Measurements from ENCODE around the gene CYP4F11. TPM values are rescaled to one million over a fixed set of nuclear protein-coding genes. Genes with fewer than 3 reads are reported as not detected.
"Not testable (repeated sequence)": the region's sequence is repeated elsewhere in the genome, so short reads cannot be mapped to it uniquely, and the experiment has no call there.

The CYP4F11 gene
- total RNA-seq, 2 donors from 2014 or later = 6.7 to 8.1 TPM

DNA sequence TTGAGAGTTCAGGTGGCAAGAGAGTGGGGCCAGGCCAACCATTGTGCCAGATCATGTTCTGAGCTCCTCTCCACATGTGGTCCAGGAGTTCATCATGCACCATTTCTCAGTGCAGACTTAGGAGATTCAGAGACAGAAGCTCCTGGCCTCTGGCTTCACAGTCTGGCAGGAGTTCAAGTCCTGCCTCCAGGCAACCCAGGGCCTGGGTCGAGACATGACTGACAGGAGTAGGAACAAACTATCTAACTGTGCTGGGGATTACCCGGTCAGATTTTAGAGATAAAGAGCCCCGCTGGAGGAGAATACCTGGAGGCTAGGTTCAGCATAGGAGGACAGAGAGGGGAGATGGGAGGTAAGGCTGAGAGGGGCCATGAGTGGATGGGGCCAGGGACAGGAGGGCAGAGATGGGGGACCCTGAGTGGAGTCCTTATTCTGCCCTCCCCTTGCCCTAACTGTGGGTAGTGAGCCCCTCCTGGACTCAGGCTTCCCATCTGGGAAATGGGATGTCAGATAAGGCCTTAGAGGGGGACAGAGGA is 906 bp upstream of the CYP4F11 start:
- no peaks in the 10 kb centered on the region for H3K36me3 ChIP-seq
- intact Hi-C loops (cut with DNase I) = no loop called here

DNA sequence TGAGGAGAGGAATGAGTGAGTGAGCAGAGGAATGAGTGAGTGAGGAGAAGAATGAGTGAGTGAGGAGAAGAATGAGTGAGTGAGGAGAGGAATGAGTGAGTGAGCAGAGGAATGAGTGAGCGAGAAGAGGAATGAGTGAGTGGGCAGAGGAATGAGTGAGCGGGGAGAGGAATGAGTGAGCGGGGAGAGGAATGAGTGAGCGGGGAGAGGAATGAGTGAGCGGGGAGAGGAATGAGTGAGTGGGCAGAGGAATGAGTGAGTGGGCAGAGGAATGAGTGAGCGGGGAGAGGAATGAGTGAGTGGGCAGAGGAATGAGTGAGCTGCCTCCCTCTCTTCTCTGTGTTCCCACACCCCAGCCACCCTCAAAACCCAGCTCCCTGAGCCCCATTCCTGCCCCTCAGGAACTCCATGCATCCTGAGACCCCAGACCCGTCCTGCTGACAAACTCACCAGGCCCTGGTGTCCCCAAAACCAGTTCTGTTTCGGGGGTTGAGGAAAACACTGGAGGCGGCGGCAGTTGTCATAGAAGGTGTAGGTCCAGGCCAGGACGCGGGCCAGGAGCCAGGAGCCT is 483 bp downstream of the CYP4F11 start:
- H3K27me3 ChIP-seq; intact Hi-C loops (cut with DNase I); DNase-seq; H3K27ac ChIP-seq; H3K36me3 ChIP-seq; H3K4me1 ChIP-seq; H3K4me3 ChIP-seq; H3K9me3 ChIP-seq; H3K9ac ChIP-seq (ENCODE audit: low read depth in 2 of 2, low read length in 2 of 2): not testable (repeated sequence)

More for the DNA sequence above, 906 bp upstream of the CYP4F11 start:
- no peak overlapping the region for H3K27ac ChIP-seq
- H3K4me1 ChIP-seq = no peaks in the 10 kb centered on the region
- no peaks in the 10 kb centered on the region for H3K27me3 ChIP-seq
- DNase-seq = no peak
- no peak overlapping the region for H3K4me3 ChIP-seq
- H3K9ac ChIP-seq (ENCODE audit: low read depth in 2 of 2, low read length in 2 of 2) = no peak overlapping the region
- TF ChIP-seq, protein P1, sequence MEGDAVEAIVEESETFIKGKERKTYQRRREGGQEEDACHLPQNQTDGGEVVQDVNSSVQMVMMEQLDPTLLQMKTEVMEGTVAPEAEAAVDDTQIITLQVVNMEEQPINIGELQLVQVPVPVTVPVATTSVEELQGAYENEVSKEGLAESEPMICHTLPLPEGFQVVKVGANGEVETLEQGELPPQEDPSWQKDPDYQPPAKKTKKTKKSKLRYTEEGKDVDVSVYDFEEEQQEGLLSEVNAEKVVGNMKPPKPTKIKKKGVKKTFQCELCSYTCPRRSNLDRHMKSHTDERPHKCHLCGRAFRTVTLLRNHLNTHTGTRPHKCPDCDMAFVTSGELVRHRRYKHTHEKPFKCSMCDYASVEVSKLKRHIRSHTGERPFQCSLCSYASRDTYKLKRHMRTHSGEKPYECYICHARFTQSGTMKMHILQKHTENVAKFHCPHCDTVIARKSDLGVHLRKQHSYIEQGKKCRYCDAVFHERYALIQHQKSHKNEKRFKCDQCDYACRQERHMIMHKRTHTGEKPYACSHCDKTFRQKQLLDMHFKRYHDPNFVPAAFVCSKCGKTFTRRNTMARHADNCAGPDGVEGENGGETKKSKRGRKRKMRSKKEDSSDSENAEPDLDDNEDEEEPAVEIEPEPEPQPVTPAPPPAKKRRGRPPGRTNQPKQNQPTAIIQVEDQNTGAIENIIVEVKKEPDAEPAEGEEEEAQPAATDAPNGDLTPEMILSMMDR (IDR thresholded peaks at IDR 0.05) = no peak
- no peaks in the 10 kb centered on the region for H3K9me3 ChIP-seq

DNA sequence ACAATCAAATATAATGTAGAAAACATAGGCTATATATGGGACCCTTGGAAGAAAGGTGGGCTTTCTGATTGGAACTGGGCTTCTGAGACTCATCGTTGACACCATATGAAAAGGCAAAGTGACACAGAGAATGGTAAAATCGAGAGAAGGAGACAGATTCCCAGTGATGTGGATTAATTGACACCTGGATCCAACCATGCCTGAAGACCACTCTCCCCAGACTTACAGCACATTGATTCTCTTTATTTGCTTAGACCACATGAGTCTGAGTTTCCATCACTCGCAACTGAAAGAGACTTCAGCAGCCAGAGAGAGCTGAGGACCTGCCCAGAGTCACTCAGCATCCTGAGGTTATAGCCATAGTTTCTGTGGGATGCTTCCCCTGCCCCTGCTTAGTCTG is 6.0 kb downstream of the CYP4F11 start:
- no peak overlapping the region for H3K4me3 ChIP-seq
- DNase-seq = no peak
- TF ChIP-seq, protein P1 (IDR thresholded peaks at IDR 0.05) = no peak
- no peak overlapping the region for H3K27ac ChIP-seq
- H3K9me3 ChIP-seq = no peaks in the 10 kb centered on the region
- H3K27me3 ChIP-seq = no peaks in the 10 kb centered on the region
- no peaks in the 10 kb centered on the region for H3K4me1 ChIP-seq
- intact Hi-C loops (cut with DNase I) = no loop called here
- no peak overlapping the region for H3K9ac ChIP-seq (ENCODE audit: low read depth in 2 of 2, low read length in 2 of 2)
- no peaks in the 10 kb centered on the region for H3K36me3 ChIP-seq

DNA sequence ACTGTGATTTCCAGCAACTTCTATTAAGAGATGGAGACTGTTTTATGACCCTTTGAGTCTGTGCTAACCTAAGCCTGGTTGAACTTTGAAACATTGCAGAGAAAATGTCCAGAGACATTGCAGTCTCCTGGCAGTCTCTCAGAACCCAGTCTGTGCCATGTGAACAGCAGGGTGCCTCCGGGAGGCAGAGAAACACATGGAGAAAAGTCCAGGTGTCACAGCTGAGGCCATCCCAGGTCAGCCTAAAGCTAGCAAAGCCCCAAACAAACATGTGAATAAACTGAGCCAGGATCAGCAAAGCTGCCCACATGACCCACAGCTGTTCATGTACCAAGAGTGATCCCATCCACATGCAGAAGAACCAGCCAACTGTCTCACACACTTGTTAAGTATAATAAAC is 7.8 kb downstream of the CYP4F11 start:
- H3K9ac ChIP-seq (ENCODE audit: low read depth in 2 of 2, low read length in 2 of 2) = no peak overlapping the region
- intact Hi-C loops (cut with DNase I) = no loop called here
- no peak overlapping the region for H3K27ac ChIP-seq
- H3K27me3 ChIP-seq = no peaks in the 10 kb centered on the region
- H3K9me3 ChIP-seq = no peaks in the 10 kb centered on the region
- TF ChIP-seq, protein P1 (IDR thresholded peaks at IDR 0.05) = no peak
- no peaks in the 10 kb centered on the region for H3K36me3 ChIP-seq
- DNase-seq = no peak
- H3K4me3 ChIP-seq = no peak overlapping the region
- H3K4me1 ChIP-seq = no peaks in the 10 kb centered on the region

- H3K27ac ChIP-seq = no peak overlapping the region
- no peak overlapping the region for H3K9ac ChIP-seq (ENCODE audit: low read depth in 2 of 2, low read length in 2 of 2)
These were observed 10.6 kb downstream of the CYP4F11 start for GRCh38 chr19:15923702-15924101.

GRCh38 chr19:15922021-15922420 is 12.3 kb downstream of the CYP4F11 start:
- H3K9me3 ChIP-seq = no peaks in the 10 kb centered on the region
- H3K36me3 ChIP-seq = no peaks in the 10 kb centered on the region
- intact Hi-C loops (cut with DNase I) = no loop called here
- TF ChIP-seq, protein P1 (IDR thresholded peaks at IDR 0.05) = no peak
- no peak for DNase-seq
- H3K27me3 ChIP-seq = no peaks in the 10 kb centered on the region
- no peak overlapping the region for H3K9ac ChIP-seq (ENCODE audit: low read depth in 2 of 2, low read length in 2 of 2)
- no peak overlapping the region for H3K4me3 ChIP-seq
- H3K27ac ChIP-seq = no peak overlapping the region
- H3K4me1 ChIP-seq = no peaks in the 10 kb centered on the region

More at GRCh38 chr19:15923702-15924101, 10.6 kb downstream of the CYP4F11 start:
- TF ChIP-seq, protein P1 (IDR thresholded peaks at IDR 0.05) = no peak
- Histone ChIP-seq H3K27me3 (no peaks in the 10 kb centered on the region), H3K4me1 (no peaks in the 10 kb centered on the region), H3K4me3 (no peak overlapping the region), H3K9me3 (no peaks in the 10 kb centered on the region), H3K36me3 (no peaks in the 10 kb centered on the region)
- intact Hi-C loops (cut with DNase I) = no loop called here
- peak; percentile 61 for DNase-seq

Data from colonic mucosa (tissue), 4 donors.